ENCODE measurements around the gene MICU1.

GRCh38 chr10:72483471-72483870 lies 142.4 kb downstream of the MICU1 start:
- TF ChIP-seq, protein P1, sequence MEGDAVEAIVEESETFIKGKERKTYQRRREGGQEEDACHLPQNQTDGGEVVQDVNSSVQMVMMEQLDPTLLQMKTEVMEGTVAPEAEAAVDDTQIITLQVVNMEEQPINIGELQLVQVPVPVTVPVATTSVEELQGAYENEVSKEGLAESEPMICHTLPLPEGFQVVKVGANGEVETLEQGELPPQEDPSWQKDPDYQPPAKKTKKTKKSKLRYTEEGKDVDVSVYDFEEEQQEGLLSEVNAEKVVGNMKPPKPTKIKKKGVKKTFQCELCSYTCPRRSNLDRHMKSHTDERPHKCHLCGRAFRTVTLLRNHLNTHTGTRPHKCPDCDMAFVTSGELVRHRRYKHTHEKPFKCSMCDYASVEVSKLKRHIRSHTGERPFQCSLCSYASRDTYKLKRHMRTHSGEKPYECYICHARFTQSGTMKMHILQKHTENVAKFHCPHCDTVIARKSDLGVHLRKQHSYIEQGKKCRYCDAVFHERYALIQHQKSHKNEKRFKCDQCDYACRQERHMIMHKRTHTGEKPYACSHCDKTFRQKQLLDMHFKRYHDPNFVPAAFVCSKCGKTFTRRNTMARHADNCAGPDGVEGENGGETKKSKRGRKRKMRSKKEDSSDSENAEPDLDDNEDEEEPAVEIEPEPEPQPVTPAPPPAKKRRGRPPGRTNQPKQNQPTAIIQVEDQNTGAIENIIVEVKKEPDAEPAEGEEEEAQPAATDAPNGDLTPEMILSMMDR (IDR thresholded peaks at IDR 0.05) = no peak
- TF ChIP-seq POLR2A (IDR thresholded peaks at IDR 0.05) = no peak
